GM18499 (cell line): ENCODE data around the gene TRIM44.
"Not testable (repeated sequence)": the region's sequence is repeated elsewhere in the genome, so short reads cannot be mapped to it uniquely, and the experiment has no call there.

ENCODE experiments used
- ATAC-seq: cut with Tn5 transposase; IDR thresholded peaks from one replicate; pipeline ENCODE4 v1.9.1; 2021; ENCODE audit warnings: moderate number of reproducible peaks; ENCODE audit not compliant: insufficient read depth, unreplicated experiment

The TRIM44 gene

DNA sequence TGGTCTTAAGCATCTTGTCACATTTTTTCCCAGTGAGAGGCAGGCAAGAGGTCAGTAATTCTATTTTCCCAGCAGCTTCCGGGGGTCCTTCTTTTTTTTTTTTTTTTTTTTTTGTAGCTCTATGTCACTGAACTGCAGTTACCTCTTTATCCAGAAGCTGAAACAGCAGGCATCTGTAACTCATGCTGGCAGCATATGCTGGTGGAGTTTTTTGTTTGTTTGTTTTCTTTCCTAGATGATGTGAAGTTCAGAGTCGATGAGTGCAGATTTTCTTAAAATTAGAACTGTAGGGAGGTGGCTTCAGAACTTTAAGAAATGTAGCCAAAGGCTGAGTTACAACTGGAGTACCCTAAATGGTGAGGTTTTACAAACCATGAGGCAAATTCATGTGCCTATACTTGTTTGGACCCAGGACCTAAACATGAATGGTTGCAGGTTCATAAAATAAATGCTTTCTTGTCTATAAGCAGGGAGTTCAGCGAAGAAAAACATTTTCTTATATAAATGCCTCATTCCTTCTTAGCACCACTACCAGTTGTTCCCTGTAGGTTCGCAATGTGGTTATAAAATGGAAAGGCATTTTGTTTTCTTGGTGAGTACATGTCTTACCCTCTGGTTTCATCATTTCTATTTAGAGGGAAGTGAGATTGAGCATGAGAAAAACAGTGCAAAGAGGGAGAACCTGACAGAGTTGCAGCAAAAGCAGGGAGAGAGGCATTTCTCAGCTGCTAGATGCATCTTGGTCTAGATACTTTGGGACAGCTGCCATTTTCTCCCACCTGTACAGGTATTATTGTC, 84.0 kb downstream of the TRIM44 start:
- ATAC-seq: no peak

DNA sequence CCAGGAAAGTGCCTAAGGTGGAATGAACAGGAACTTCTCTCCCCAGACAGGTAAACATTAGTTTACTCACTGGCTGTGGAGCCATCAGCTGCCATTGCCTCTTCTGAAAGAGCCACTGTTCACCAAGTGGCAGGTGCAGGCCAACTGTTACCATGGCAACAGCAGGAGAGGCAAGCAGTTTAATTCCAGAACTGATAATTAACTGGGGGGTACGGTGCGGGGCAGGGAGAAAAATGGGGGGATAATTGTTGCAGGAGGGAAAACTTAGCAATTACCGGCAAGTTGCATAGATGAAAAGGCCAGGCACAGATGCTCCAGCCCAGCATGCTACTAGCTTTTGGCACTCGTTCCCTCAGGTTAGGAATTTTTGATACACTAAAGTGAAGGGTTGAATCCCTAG, 85.1 kb downstream of the TRIM44 start:
- no peak for ATAC-seq

DNA sequence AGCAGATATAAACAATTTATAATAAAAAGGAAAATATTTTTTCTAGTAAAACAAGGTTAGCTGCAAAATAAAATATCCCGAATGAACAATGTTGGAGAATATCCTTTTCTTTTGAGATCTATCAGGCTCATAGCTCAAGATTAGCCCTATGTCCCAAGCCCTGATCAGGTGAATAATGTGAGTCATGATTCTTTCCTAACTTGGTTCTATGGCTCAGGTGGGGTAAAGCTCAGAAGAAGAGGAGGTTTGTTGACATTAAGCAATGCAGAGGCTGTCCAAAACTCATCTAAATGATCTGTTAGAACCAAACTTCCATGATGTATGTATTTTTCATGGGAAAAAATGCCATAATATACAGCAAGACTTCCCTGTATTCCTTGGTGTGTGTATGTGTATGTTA, 86.1 kb downstream of the TRIM44 start:
- no peak for ATAC-seq

DNA sequence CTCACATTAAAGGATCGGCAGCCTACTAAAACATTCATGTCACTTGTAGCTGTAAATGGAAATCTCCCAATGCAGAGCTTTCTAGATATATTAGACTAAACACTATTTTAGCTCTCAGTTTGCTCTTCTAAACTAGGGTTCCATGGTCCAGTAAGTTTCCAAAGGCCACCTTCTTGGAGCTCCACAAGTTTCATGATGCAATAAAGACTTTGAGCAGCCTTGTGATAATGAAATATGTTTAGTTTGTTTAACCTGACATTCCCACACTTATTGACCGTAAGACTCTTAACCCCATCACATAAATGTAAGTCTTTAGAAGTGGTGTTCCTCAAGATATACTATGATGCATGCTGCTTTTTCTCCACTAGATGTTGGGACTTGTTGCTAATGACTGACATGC, 87.7 kb downstream of the TRIM44 start:
- no peak for ATAC-seq

DNA sequence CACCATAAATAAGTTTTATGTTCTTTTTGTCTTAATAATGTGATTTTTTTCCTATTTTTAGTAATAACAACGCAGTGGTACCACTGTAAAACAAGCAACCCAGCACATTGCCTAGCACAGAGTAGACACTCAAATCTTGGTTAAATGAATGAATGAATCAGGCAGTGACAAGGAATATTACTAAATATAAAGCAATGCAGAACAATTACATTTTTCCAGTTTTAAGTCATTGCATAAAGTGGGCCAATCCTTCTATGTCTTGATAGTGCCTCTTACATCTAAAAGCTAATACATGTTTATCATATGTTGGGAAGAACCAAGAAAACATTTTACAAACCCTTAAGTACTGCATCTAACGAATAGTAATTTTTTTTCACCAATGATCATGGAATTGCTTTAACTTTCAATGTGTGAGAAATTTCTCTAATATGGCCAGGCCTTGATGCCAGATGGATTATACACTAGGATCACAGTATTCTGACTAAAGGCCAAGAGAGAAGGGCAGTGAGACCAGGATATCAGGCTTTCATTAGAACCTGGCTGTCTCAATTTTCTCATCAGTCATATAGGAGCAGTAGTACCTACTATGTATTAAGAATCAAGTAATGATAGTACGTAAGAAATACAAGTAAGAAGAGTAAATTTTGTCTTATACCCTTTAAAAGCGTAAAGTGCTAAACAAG, 88.5 kb downstream of the TRIM44 start:
- no peak for ATAC-seq

DNA sequence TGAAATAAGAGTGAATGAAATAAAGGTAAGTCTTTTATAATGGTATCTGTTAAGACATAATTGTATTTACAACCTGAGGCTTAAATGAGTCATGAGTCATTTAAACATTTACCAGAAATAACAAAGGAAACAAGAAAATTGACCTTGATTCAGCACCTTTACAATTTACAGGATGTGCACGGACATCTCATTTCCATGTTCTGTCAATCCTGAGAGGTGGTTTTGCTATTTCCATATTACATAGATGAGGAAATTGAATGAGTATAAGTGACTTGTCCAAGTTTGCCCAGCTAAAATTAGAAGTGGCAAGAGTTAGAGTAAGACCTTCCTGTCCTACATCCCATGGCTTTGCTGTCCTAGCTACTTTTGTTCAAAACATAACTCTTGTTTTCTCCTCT, 89.1 kb downstream of the TRIM44 start:
- ATAC-seq: no peak

DNA sequence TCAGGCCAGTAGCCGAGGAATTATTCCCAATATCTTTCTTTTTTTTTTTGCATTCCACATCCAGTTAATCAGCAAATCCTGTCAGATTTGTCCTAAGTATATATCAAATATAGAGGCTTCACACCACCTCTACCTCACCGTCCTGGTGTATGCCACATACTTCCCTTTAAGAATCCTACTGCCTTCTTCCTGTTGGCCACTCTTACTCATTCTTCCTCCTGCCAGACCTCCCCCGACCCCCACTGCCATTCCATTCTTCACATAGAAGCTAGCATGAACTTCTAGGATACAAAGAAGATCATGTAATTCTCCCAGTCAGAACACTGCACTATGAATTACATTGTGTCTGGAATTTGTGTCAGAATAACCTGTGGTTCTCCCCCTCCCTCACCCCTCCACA, 89.5 kb downstream of the TRIM44 start:
- ATAC-seq: no peak

DNA sequence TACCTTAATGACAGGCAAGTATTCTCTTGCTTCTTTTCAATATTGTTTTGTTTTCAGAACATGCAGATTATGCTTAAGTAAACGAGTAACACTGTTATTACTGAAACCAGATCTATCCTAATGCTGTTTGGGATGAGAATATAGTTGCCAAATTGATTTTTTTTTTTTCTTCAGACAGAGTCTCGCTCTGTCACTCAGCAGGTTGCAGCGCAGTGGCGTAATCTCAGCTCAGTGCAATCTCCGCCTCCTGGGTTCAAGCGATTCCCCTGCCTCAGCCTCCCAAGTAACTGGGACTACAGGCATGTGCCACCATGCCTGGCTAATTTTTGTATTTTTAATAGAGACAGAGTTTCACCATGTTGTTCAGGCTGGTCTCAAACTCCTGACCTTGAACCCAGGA, 91.0 kb downstream of the TRIM44 start:
- ATAC-seq: not testable (repeated sequence)

DNA sequence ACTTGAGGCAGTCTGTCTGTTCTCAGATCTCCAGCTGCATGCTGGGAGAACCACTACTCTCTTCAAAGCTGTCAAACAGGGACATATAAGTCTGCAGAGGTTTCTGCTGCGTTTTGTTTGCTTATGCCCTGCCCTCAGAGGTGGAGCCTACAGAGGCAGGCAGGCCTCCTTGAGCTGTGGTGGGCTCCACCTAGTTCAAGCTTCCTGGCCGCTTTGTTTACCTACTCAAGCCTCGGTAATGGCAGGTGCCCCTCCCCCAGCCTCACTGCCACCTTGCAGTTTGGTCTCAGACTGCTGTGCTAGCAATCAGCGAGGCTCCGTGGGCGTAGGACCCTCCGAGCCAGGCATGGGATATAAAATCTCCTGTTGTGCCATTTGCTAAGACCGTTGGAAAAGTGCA, 97.4 kb downstream of the TRIM44 start:
- ATAC-seq: not testable (repeated sequence)

DNA sequence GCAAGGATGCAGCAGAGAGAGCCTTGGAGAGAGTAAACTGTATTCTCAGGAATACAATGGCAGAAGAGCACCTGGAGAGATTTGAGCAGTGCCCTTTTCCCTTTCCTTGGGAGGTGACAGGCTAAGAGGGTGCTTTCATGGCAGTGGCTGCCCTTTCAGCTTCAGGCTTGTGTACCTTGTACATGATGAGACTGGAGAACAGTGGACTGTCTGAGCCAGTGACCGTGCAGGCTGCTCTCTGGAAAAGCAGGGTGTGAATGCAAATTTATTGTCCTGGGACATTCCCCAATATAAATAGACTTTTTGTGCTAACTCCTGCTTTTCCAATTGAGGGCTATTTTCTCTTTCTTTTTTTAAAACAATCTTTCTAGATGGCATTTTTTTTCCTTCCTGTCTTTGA, 99.3 kb downstream of the TRIM44 start:
- ATAC-seq: no peak

DNA sequence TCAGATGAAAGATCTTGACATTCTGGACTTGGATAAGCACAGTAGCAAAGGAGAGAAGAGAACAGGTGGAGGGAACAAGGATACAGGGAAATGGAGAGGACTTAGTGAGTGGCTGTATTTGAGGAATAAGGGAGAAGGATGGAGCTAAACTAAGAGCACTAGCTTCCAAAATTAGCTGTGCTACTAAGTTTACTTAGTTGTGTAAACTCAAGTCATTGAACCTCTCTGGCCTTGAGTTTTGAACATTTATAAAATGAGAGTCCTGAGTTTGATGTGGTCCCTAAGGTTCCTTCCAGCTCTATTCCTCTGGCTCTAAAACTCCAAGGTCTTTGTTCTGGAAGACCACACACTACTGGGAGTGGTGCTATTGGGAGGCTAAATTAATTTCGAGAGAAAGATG, 100.7 kb downstream of the TRIM44 start:
- no peak for ATAC-seq

DNA sequence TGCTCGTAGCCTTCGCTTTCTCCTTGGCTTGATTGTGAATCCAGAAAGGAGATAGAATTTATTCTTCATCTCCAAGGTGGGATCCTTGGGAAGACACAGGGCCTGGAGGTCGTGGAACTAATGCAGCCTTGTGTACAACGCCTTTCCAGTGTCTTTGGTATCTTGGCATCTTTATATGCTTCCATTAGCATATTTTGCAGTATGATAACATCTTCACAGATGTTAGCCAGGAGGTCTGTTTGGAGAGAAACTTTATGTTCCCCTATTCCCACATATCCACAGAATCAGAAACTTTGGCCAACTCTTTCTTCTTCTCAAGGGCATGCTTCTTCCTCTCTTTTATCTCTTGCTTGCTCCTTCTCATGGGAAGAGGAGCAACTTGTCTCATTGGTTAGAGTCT, 101.2 kb downstream of the TRIM44 start:
- ATAC-seq: no peak

DNA sequence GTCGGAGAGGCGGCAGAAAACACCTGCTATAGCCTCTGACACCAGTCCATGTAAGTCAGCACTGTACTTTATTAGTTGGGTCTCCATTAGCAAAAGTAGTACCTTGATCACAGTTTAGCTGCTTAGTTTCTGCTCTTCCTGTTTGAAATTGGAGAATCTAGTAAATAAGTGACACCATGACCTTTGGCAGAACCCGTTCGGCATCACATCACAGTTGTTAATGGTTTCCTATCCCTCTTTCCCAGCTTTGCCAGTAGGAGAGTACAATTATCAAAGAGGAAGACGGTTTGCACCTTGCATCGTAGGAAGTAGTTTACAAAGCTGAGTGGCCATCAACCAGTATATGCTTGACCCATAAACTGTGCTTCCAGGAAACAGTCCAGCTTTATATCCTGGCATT, 101.8 kb downstream of the TRIM44 start:
- no peak for ATAC-seq

DNA sequence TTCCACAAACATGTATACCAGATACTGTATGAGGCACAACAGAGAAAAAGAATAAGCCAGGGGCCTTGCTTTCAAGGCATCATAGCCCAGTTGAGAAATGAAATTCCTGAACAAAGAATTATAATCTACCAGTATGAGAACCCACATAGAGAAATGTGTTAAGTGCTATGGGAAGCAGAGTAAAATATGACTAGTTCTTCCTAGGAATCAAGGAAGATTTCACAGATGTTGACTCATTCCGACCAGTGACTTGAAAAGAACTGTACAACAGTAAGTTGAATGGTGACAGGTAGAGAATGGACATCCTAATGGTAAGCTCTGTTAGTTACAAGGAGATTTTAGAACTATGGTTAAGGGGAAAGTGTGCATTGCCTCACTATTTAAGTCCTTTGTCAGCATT, 102.6 kb downstream of the TRIM44 start:
- ATAC-seq: no peak

DNA sequence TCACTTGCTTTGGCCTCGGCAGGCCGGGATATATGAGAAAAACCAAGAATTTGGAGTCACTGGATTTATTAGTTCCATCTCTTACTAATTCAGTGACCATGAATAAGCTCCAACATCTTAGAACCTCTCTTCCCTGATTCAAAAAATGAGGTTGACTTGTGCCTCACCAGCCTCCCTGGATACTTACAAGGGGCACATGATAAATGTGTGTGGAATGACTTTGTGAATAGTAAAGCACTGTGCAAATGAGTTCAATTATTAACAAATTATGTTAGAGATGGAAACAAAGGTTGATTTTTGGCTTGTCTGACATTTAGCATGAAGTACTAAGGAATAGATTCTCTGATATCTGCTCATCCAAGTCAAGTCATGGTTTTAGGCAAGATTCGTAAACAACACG, 104.1 kb downstream of the TRIM44 start:
- no peak for ATAC-seq

DNA sequence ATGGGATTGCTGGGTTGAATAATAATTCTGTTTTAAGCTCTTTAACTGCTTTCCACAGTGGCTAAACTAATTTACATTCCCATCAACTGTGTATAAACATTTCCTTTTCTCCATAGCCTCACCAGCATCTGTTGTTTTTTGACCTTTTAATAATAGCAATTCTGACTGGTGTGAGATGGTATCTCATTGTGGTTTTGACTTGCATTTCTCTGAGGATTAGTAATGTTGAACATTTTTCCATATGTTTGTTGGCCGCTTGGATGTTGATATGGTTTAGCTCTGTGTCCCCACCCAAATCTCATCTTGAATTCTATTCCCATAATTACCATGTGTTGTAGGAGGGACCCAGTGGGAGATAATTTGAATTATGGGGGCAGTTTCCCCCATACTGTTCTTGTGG, 107.8 kb downstream of the TRIM44 start:
- not testable (repeated sequence) for ATAC-seq

DNA sequence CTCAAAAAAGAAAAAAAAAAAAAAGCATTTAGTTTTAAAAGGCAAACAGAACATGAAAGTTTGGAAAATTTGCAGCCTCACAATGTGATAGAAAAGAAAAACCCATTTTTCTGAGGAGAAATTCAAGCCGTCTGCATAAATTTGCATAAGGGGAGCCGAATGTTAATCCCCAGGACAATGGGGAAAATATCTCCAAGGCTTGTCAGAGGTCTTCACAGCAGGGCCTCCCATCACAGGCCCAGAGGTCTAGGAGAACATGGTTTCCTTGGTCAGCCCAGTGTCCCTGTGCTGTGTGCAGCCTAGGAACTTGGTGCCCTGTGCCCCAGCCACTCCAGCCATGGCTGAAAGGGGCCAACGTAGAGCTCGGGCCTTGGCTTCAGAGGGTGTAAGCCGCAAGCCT, 109.1 kb downstream of the TRIM44 start:
- no peak for ATAC-seq

DNA sequence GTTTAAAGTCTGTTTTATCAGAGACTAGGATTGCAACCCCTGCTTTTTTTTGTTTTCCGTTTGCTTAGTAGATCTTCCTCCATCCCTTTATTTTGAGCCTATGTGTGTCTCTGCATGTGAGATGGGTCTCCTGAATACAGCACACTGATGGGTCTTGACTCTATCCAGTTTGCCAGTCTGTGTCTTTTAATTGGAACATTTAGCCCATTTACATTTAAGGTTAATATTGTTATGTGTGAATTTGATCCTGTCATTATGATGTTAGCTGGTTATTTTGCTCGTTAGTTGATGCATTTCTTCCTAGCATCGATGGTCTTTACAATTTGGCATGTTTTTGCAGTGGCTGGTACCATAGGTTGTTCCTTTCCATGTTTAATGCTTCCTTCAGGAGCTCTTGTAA, 114.7 kb downstream of the TRIM44 start:
- not testable (repeated sequence) for ATAC-seq

DNA sequence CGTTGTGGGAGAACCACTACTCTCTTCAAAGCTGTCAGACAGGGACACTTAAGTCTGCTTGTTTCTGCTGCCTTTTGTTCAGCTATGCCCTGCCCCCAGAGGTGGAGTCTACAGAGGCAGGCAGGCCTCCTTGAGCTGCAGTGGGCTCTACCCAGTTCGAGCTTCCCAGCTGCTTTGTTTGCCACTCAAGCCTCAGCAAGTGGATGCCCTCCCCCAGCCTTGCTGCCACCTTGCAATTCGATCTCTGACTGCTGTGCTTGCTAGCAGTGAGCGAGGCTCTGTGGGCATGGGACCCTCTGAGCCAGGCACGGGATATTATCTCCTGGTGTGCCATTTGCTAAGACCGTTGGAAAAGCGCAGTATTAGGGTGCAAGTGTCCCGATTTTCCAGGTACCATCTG, 116.4 kb downstream of the TRIM44 start:
- not testable (repeated sequence) for ATAC-seq

DNA sequence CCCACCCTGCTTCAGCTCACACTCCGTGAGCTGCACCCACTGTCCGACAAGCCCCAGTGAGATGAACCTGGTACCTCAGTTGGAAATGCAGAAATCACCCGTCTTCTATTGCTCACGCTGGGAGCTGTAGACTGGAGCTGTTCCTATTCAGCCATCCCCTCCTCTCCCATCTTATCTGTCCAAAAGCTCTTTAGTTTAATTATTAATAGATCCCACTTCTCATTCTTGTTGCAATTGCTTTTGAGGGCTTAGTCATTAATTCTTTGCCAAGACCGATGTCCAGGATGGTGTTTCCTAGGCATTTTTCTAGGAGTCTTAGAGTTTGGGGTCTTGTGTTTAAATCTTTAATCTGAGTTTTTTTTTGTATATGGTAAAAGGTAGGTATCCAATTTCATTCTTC, 116.8 kb downstream of the TRIM44 start:
- no peak for ATAC-seq

DNA sequence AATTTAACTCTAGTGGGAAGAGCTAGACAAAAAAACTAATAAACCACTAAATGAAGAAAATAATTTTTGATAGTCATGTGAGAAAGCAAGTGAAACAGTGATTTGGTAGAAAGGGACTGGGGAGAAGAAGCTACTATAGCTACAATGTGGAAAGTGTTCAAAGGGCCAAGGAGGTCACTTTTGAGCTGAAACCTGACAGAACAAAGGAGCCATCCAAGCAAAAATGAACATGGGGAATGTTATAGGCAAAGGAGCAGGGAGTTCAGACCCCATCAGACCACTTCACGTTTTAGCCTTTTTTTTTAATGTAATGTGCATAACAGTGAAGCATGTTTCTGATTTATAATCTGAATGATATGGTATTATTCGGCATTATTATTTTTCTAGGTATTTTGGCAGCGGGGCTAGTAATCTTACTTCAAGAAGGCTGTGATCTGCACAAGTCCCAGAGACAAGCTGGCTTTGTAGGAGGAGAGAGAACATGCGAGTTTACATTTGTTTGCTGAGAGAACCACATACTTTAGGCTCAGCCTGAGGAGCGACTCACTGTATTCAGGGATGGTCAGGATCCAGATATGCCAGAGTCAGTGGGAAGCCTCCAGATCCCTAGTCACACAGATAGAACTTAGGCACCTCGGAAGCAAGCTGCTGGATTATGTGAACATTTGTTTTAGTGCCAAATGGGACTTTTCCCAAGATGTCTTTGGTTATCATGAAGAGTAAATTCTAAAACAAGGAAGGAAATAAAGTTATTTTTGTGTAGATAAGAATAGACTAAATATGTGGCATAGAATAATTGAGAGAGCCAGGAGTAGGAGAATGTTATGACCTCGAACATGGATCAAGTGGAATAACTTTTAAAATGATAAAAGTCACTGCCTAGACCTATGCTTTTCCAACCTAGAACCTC, 118.6 kb downstream of the TRIM44 start:
- no peak for ATAC-seq
